SHP77 treated with DMSO at 0.1 percent for 48 hours (cell line): ENCODE results near the gene SMOC2.

Experiments used
- DNase-seq: peaks from one replicate; lab custom pipeline; 2025; lab: John Stamatoyannopoulos, UW

Gene SMOC2

DNA sequence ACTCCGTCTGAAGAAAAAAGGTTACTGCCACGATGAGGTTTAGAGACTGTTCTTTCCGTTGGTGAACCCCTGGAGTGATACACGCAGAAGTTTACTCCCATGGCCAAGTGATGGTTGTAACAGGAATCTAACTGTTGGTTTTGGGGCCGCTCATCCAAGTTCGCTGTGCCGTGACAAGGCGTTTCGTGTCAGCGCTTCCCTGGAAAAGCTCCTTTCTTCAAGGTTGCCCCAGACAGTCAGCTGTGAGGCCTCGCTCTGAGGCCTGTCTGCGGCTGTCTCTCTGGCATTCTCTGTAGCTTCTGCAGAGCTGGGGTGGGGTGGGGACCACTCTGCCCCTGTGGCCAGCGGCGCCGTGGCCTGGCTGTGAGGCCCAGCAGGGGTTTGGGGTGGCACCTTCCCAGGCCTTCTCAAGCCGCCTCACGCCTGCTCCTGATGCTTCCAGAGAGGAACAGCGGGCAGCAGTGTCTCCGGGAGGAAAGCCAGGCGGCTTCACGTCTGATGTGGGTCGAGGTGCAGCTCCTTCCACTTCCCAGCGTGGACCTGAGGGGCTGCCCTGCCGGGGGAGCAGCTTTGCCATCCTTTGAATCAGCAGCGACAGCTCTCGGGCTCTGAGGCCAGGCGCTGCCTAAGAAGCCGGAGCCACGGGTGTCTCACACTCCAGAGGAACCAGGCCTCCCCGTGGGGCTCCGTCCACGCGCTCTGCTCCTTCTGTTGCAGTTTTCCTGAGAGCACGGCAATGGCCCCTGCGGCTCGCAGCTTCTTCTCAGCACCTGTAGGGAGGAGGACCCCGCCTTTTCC lies 76.2 kb downstream of the SMOC2 start:
- no peak for DNase-seq

DNA sequence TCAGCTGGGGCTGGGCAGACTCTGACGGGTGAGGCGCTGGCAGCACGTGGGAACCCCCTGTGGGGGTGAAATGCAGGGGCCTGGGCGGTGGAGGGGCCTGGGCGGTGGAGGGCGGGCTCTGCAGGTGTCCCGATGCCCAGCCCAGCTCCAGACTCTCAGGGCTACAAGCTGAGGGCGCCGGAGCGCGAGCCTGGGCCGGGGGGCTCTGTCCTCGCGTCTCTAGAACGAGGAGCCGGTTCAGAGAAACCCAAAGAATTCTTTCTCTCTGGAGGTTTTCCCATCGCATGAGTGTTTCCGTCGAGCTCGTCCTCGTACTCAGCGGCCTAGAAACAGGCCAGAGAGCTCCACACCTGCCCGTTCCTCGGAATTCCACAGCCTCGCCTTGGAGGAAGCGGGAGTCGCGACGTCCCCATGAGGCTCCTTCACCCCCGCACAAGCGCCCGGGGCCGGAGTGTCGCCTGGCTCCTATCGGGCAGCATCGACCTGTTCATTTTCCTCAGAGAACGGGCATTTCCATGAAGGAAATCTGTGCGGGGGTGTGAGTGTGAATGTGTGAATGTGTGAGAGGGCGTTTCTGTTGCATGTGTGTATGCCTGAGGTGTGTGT lies 76.9 kb downstream of the SMOC2 start:
- no peak for DNase-seq

GRCh38 chr6:168518348-168518745 lies 77.4 kb downstream of the SMOC2 start:
- no peak for DNase-seq

DNA sequence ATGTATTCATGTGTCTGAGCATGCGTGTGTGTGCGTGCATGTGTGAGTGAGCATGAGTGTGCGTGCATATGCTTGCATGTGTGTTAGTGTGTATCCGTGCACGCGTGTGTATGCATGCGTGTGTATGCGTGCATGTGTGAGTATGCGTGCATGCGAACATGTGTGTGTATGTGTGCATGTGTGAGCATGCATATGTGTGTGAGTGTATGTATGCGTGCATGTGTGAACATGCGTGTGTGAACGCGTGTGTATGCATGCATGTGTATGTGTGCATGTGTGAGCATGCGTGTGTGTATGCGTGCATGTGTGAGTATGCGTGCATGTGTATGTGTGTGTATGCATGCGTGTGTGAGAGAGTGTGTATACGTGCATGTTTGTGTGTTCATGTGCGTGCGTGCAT lies 77.9 kb downstream of the SMOC2 start:
- DNase-seq = no peak

GRCh38 chr6:168520233-168520632 lies 79.2 kb downstream of the SMOC2 start:
- no peak for DNase-seq

GRCh38 chr6:168524571-168525001 lies 83.6 kb downstream of the SMOC2 start:
- no peak for DNase-seq

GRCh38 chr6:168525114-168525513 lies 84.1 kb downstream of the SMOC2 start:
- DNase-seq = no peak

- no peak for DNase-seq
Observed at GRCh38 chr6:168525926-168526630, 85.1 kb downstream of the SMOC2 start.

DNA sequence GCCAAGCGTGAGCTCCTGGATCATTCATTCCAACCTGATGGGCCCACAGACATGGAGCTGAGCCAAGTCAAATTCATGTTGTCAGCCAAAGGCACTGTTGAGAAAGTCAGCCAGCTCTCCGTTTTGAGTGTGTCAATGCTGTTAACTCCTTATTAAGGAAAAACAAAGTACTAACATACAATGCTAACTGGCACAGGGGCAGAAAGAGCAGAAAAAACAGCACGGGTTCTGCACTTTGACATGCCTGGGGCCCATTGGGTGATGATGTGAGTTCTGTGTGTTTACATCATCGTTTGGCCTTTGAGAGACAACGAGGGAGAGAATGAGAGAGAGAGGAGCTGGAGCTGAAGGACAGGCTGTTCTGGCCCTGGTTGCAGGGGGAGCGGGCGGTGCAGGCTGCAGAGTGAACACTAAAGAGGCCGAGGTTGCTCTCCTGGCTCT lies 85.9 kb downstream of the SMOC2 start:
- no peak for DNase-seq

- no peak for DNase-seq
Observed at GRCh38 chr6:168527451-168528210, 86.6 kb downstream of the SMOC2 start.

DNA sequence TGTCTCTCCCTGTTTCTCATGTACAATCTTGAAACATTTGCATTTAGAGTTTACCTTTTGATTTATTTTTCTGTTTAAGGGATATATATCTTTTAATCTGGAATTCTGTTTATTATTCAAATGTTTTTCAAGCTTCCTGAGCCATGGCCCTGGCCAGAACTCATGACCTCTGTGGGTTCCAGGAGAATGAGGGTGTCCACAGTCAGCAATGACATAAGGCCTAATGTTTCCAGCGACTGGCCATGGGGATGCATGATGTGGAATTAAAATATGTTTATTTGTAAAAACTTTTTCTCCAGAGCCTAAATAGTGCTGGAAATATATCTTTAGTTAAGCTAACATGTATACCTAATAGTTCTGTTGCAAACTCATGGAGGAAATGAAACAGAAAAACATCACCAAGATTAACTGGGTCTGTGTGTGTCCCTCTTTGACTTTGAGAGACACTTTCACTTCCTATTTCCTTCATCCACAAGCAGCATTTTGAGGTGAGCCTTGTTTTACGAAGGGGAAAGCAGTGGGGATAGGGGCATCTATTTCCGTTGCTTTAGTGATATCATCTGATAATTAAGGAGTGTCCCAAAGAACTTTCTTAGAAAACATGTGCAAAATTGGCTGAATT lies 87.6 kb downstream of the SMOC2 start:
- DNase-seq = no peak

- no peak for DNase-seq
Observed at GRCh38 chr6:168529214-168529613, 88.2 kb downstream of the SMOC2 start.

GRCh38 chr6:168530653-168531071 lies 89.7 kb downstream of the SMOC2 start:
- no peak for DNase-seq

- DNase-seq = no peak
Observed at GRCh38 chr6:168532070-168532469, 91.1 kb downstream of the SMOC2 start.

- no peak for DNase-seq
Observed at GRCh38 chr6:168533414-168533813, 92.4 kb downstream of the SMOC2 start.

DNA sequence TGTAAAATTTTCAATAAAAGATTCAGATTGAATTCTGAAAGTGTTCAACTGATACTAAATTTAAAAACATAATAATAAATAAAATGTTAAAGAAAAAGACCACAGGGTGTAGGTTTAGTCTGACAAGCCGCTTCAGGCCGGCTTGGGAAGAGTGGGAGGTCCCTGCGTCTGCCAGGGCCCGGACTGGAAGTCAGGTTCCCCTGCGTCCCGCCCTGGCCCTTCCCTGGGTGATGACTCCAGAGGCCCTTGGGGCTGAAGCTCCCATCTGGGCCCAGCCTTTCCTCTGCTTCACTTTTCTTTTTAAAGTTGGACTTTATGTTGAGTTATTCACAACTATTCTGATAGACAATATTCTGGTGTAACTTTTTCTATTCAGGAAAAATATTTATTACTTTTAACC lies 93.3 kb downstream of the SMOC2 start:
- no peak for DNase-seq

DNA sequence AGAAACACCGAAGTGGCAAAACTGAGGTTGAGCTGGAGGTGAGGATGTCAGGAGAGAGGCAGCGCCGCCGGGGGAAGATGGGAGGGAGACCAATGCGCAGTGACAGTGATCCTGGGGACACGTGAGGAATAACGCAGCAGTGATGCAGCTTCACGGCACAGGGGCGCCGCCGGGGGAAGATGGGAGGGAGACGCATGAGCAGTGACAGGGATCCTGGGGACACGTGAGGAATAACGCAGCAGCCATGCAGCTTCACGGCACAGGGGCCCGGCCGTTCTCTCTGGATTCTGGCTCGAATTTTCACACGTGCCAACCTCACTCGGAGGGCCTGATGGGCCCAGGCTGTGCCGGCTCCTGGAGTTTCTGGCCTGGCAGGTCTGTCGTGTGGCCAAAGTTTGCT lies 94.7 kb downstream of the SMOC2 start:
- DNase-seq = no peak

DNA sequence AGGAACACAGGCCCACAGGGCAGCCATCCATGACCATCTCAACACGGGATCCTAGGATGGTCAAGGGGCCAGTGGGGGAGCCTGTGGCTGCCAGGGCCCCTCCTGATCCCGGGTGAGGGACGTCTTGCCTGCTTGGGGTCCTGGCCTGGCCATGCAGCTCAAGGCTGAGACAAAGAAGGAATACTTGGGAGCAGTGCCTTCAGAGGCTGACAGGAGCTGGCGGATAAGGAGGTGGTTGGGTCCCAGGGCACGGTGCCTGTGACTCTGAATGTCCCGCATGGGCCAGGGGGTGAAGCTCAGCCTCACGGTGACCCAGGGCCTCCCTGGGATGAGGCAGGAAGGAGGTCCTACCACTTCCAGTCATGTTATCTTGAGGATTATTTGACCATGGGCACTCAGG lies 95.2 kb downstream of the SMOC2 start:
- DNase-seq = no peak

DNA sequence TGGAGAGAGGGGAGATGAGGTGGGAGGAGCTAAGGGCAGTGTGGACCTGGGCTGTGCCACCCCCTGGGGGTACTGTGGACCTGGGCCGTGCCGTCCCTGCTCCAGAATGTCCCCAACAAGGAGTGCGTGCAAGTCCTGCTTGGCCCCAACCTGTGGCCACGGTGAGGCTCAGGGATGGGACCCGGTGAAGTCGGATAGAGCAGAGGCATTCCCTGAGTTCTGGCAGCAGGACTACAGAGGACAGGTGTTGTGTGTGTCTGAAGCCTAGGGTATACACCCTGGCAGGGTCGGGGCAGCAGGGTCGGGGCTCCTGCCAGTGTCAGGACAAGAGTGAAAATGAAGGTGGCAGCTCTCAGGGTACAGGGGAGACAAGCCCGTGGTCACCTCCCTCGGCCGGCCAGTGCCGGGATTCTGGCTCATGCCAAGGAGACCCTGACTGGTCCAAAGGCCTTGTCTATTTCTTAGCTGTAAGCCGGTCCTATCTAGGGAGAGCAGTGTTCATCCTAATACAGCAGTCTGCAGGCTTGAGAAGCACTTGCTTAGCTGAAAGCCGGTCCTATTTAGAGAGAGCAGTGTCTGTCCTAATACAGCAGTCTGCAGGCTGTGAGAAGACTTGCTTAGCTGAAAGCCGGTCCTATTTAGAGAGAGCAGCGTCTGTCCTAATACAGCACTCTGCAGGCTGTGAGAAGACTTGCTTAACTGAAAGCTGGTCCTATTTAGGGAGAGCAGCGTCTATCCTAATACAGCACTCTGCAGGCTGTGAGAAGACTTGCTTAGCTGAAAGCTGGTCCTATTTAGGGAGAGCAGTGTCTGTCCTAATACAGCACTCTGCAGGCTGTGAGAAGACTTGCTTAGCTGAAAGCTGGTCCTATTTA lies 95.9 kb downstream of the SMOC2 start:
- DNase-seq = no peak

GRCh38 chr6:168537540-168537884 lies 96.5 kb downstream of the SMOC2 start:
- no peak for DNase-seq
